Measurements from ENCODE around the gene PTPRK.

The PTPRK gene

DNA sequence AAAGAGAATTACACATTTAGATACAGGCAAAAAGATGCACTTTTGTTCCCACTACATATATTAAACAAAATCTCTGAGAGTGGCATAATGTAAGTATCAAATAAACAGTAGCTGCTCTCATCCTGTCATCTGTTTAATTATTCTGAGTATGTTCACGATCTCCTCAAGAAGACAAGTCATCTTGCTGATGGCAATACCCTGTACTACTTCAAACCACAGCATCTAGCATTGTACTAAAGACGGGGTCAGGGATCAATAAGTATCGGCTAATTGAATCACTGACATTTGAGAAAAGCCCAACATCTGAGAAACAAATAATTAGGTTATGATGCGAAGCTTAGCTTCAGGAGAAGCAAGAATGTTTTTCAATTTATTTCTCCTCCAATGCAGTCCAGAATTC is 175.1 kb downstream of the PTPRK start:
- DNase-seq (ENCODE audit: low spot score): no peak

DNA sequence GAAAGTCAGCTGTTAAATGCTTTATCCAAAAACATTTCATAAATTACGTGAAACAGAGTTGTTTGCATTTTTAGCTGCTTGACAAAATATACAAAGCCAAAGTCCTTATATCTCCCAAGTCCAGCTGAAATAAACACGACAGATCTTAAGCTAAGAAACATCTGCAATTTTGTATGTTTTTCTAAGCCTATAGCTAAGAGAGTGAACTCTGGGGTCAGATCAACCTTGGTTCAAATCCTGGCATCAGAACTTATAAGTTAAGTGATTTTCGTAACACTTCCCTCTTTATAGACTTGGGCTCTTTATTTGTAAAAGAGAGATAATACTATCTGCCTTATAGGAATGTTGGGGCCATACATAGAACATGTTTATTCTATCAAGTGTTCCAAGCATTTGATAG is 176.7 kb downstream of the PTPRK start:
- no peak for DNase-seq (ENCODE audit: low spot score)

DNA sequence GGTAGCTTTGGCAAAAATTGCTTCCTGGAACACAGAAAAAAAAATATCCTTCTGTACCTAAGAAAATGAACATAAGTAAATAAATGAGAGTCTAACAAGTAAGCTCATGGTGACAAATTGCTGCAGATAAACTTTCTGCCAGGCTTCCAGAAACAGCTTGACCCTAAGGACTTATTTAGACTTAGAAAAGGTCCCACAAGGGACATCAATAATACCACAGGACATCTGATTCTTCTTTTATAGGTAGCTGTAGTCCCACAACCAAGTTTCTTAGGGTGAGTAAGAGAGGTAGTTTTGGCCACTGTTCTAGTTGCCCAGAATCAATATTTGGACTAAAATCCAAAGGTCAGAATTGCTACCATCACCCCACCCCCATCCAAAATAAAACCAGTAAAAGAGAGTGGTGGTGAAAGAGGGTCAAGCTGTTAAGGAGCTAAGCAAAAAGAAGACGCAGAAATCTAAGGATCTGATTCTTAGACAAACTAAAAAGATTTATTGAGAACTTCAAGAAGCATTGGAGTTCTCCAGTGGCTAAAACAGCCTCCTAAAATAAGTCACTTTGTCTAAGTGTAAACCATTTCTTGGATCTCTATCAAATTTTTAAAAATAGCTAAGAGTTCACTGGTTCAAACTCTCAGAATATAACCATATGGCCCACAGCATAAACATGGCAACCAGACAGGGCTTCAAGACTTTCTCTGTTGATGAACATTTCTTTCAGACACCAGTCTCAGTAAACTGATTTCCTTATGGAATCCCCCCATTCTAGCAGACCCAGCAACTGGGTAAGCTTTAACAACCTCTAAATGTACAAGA is 180.6 kb downstream of the PTPRK start:
- no peak for DNase-seq (ENCODE audit: low spot score)

DNA sequence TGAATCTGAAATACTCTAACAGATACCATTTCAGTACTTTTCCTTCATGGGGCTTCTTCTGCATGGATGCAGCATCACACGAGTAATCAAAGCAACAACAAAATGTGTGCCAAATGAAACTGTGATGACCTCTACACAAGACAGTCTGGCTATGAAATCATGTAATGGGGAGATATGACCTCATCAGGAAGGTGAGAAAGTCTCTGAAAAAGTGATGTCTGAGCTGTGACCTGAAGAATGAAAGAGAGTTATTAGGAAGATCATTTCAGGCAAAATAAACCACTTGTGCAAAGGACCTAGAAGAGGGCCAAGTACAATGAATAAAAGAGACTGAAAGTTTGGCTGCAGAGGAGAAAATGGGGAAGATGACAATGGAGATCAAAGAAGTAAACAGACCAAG is 182.8 kb downstream of the PTPRK start:
- no peak for DNase-seq (ENCODE audit: low spot score)

DNA sequence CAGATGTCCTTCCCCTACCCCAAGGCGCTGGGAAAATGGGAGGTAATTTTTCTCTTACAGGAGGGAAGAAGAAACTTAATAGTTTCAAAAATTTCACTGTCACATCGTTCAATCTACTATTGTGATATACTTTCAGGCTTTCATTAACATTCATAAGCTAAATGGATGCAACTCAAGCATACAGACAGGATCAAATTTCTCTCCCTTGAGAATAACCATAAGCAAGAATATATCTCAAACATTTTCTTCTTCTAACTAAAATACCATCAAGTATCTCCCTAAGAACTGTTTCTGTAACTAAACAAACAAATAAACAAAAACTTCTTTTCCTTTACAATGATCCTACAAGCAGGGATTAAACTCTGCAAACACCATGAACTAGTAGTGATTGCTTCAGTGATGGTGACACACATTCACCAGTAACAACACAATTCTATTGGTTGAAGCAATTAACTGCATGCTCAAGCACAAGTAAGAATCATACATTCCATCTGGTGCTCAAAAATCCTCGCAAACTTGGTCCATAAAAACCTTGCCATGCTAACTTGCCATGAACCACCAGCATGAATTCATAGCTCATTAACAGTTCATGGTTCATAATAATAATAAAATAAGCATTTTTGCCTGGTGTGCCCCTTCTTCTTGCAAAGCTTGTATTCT is 183.8 kb downstream of the PTPRK start:
- DNase-seq (ENCODE audit: low spot score): no peak

DNA sequence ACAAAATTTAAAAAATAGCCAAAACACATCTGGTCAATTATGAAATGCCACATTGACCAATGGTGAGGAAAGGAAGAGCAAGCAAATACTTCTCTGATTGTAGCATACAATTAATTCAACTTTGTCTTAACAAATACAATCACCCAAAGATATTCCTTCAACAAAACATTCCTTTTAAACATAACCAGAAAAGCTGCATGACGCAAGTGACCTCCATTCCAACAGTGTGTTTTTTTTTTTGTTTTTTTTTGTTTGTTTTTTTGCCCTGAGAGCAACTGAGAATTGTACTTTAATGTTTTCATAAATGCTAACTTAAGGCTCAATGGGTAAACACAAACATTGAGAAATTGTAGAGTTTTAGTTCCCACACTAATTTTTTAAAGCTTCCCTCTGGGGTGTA is 184.4 kb downstream of the PTPRK start:
- no peak for DNase-seq (ENCODE audit: low spot score)

DNA sequence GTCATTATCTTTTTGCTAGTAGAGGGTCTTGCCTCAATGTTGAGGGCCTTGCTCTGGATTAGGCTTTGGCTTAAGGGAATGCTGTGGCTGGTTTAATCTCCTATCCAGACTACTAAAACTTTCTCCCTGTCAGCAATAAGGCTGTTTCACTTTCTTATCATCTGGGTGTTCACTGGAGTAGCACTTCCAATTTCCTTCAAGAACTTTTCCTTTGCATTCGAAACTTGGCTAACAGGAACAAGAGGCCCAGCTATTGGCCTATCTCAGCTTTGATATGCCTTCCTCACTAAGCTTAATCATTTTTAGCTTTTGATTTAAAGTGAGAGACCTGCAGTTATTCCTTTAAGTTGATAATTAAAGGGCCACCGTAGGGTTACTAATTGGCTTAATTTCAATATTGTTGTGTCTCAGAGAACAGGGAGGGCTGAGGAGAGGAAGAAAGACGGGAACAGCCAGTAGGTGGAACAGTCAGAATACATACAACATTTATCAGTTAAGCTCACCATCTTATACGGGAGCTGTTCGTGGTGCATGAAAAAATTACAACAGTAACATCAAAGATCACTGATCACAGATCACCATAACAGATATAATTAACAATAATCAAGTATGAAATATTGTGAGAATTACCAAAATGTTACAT is 186.7 kb downstream of the PTPRK start:
- no peak for DNase-seq (ENCODE audit: low spot score)

DNA sequence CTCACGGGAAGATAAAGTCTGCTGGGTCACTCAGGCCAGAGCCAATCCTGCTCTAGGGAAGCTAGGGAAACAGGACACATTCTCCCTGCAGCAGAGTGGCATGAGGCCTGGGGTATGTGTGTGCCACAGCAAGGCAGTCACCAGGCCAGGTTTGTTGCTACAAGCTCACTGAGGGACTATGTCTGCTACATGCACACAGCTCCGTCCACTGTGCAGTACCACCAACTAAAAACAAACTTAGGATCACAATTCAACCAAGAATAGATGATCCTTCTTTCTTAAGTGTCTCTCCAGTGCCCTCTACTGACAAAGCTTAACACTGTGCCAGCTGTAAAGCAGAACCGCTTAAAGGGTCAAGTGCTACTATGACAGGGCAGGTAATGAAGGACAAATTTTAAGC is 192.5 kb downstream of the PTPRK start:
- DNase-seq (ENCODE audit: low spot score): no peak

DNA sequence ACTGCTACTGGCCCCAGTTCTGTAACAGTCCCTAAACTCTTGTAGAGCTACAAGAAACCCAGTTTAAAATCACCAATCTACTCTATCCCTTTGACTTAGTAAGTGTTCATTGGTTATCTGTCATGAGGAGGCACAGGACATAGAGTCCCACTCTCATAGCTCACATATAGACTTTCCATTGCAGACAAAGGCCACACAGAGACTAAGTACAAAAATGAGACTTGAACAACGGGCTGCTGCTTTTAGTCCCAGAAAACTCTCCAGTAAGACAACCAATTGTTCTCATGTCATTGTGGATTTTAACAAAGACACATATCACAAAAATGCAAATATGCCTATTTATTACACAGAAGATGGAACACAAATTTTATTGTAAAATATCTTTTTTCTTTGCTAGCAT is 197.4 kb downstream of the PTPRK start:
- no peak for DNase-seq (ENCODE audit: low spot score)

DNA sequence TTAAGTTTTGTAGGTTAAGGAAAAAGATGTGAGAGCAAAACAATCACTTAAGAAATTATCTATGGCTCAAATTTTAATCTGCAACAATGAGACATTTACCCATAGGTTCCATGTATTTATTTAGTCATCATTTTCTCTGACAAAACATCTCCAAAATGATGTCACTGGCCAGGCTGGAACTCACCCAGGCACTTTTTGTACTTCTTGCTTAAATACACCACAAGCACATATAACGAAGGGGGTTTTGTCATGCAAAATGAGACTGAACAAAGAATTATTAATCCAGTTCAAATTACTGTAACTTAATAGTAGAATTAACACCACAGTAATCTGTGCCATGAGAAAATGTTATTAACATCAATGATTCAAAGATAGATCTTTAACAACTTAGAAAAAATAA is 200.5 kb downstream of the PTPRK start:
- no peak for DNase-seq (ENCODE audit: low spot score)

DNA sequence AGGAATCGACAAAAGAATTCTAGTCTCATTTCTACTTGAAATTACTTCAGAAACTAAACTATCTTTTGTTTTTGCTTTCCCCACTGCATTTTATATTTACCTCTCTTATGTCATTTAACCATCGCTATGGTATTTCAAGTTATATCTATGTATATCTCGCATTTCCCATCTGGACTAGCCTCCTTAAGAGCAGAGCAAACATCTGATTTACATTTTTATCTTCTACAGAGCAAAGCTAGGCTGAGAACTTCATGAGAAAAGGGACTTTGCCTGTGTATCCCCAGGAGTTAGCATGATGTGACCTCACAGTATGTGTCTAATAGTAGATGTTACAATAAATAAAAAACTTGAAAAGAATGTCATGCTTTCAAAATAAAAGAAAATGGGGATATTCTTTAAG is 201.2 kb downstream of the PTPRK start:
- no peak for DNase-seq (ENCODE audit: low spot score)

DNA sequence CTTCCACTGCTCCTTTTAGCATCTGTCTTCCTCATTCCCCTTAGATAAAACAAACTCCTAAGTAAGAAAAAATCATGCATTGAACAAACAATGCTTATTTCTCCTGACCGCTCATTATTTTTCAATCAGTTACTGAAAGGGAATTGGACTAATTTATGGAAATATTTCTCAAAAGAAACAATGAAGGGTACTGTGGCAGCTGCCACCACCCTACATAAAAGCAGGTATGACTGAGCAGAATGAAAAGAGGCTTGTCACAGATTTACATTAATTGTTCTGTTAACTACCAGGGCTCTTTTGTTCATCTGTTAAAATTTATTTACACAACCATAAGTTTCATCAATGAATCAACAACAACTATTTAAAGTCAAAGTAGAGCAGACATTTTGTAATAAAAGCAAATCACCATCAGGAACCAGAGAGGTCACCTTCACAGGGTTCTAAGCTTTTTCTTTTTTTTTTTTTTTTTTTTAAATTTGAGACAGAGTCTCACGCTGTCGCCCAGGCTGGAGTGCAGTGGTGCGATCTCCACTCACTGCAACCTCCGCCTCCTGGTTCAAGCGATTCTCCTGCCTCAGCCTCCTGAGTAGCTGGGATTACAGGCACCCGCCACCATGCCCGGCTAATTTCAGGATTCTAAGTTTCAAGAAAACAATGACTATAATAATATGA is 204.0 kb downstream of the PTPRK start:
- DNase-seq (ENCODE audit: low spot score): no peak

DNA sequence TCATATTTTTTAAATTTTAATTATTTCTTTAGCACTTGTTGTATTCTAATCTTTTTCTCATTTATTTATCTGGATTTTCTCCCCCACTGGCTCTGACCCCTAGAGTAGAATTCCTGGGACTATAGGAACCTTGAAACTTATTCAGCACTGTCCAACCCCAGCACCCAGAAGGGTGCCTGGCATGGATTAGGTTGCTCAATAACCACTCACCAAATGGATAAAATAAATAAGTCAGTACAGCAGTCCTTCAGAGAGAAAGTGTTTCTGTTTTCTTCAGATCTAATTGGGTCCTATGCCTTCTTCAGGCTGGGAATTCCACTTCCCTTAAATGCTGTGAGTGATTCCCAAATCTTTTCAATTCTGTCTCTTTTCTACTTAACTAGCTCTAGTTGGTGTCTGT is 206.2 kb downstream of the PTPRK start:
- DNase-seq (ENCODE audit: low spot score): no peak

DNA sequence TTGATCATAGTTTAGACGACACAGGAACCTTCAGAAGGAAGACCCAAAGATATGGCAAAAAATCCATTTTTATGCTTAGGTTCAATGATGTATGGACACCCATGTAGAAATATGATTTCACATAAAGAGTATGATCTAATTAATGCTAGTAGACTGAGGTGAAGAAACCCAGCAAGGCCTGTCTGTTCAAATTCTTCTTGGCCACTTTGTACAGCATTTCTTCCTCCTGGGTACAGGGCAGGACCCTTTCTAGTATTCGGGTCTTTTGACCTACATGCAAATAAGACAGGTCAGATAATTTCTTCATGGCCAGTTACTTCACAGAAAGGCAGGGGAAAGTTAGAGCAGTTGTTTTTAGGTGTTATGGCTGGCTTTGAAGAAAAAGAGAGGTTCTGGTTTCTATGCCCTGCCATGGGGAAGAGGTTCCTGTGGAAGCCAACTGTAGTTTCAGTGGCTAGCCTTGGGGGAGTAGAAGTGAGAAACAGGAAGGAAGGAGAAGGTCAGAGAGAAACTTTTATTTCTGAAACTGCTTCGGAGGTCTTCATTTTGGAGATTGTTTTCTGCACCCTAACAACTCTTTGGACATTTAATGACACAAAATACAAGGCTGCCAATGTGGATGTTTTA is 208.3 kb downstream of the PTPRK start:
- DNase-seq (ENCODE audit: low spot score): no peak

DNA sequence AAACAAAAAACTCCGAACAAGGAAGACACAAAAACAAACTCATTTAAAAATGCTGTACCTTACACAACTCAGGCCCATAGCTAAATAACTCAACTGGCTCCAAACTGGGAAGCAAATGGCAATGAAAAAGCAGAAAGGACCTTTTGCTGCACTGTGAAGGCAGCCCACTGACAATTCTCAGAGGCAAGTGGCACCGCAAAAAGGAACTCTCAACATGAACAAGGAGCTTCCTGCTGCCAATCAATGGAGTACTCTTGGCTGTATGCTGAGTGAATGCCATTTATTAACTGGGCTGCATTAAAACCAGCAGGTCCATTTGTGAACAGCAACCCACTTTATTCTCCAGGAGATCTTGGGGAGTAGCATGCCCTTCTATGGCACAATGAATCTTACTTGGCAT is 209.9 kb downstream of the PTPRK start:
- no peak for DNase-seq (ENCODE audit: low spot score)

DNA sequence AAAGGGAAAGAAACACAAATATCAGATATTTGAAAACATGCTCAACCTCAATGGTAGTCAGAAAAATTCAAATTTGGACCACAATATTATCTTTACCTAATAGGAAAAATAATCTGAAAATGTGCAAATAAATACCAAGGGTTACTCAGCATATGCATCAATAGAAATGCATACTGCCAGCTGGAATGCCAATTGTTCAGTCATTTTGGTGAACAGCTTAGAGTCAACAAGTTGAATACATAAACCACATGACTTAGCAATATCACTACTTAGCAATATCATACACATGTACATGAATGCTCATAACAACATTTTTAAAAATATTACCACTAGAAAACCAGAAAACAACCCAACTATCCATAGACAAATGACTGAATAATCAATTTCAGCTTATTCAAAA is 212.7 kb downstream of the PTPRK start:
- DNase-seq (ENCODE audit: low spot score): no peak

DNA sequence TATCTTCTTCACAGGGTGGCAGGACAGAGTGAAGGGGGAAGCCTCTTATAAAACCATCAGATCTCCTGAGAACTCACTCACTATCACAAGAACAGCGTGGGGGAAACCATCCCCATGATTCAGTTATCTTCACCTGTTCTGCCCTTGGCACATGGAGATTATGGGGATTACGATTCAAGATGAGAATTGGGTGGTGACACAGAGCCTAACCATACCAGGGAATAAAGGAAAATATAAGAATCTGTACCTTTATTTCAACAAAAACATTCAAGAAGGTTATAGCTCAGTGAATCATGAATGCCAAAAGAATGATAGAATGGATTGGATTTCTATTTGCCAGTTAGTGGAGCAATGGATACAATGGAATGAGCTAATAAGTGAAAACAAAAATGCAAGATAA is 214.4 kb downstream of the PTPRK start:
- DNase-seq (ENCODE audit: low spot score): no peak

DNA sequence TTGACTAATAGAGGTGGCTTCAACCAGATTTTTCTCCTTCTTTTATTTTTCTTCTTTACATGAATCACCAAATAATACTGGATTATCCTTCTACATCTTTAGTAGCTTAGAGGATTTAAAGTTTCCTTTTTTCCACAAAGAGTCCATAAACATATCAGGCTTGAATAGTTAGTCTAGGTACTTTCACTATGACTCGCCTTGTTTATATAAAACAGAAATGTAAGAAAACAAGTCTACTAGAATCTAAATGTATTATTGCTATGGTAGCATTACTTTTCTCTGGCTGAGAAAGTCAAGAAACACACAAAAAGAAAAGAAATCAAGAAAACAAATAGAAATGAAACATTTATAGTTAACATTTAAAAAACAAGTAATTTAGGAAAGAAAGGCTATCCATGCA is 215.2 kb downstream of the PTPRK start:
- no peak for DNase-seq (ENCODE audit: low spot score)

DNA sequence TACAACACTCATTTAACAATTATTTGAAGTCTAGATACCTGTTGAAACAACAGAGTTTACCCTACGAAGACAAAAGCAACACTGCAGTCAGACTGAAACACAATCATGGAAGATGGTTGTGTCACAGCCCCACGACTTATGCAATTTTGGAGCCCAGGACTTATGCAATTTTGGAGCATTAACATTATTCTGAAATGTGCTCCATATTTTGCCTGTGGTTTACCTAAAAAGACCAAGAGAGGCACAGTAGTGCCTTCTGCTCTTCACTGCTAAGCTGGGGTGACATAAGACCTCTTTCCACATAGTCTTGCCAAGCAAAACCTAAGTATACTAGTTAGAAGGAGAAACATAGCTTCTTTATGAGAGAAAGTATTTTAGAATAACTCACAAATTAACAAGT is 216.5 kb downstream of the PTPRK start:
- no peak for DNase-seq (ENCODE audit: low spot score)

DNA sequence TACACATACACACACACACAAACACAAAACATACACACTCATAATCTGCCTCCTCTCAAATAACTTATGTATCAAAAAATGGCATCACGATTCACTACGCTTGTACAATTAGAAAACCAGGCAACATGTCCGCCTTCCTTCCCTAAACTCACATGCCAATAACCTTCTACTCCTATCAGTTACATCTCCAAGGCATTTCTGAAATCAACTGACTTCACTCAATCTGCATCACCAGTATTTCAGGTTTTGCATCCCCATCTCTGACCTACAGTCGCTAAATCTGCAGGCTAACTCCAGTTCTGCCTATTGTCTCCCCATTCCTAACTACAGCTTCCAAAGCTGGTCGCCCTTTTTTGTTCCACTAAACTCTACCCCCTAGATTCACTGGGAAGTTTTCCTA is 217.5 kb downstream of the PTPRK start:
- DNase-seq (ENCODE audit: low spot score): no peak

DNA sequence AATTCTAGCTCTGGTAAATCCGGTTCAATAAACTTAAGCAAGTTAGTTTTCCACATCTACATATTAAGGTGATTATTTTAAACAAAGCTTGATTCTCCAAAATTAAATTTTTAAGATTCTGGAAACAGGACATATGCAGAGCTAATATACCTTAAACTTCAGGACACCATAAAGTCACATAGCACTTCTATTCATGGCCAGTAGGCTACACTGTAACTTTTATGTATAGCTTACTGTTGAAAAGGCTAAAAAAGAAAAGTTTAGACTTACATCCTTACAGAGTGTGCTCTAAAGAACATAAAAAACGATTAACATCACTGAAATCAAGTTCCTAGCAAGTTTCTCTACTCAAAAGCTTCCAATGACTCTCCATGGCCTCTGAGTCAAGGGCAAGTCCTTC is 224.7 kb downstream of the PTPRK start:
- DNase-seq (ENCODE audit: low spot score): no peak

DNA sequence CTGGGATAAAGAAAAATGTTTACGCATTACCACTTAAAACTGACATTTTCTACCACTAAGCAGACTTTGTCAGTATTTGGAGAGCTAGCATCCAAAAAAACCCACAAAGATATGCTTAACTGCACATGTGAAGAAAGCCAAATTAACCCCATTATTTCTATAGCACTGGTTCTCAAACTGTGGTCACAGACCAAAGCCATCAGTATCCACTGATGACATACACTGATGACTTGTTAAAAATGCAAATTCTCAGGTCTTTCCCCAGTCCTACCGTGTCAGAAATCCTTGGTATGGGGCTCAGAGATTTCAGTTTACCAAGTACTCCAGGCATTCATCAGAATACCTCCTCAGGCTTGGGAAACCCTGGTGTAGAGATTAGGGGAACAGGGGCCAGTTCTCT is 230.2 kb downstream of the PTPRK start:
- no peak for DNase-seq (ENCODE audit: low spot score)

Data from iPS-NIHi11 (cell line).